H1 (cell line): ENCODE measurements around the gene ZNF611.

Experiments used
- ATF2 ChIP-seq: IDR thresholded peaks from 2 replicates; pipeline ENCODE4 v1.6.1; 2012; ENCODE audit warnings: low read length, inconsistent platforms
- CTCF ChIP-seq, 3 experiments: IDR thresholded peaks; 1 replicate in 2 of 3; 2 replicates in 1 of 3; pipeline versions ENCODE4 v1.5.1 to v1.6.1; 2011; ENCODE audit warnings: low read length in 3 of 3, mild to moderate bottlenecking in 3 of 3, inconsistent platforms in 2 of 3, low read depth in 1 of 3, moderate library complexity in 1 of 3; ENCODE audit not compliant: insufficient read depth in 1 of 3; ENCODE audit errors: control extremely low read depth in 1 of 3
- POLR2A ChIP-seq, 2 experiments: IDR thresholded peaks; 1 replicate in 1 of 2; 2 replicates in 1 of 2; pipeline ENCODE4 v1.6.1; 2011; ENCODE audit warnings: low read depth in 2 of 2, low read length in 2 of 2, mild to moderate bottlenecking in 2 of 2; ENCODE audit errors: control extremely low read depth in 1 of 2
- SP4 ChIP-seq: IDR thresholded peaks from 2 replicates; pipeline ENCODE4 v1.6.1; 2012; ENCODE audit warnings: low read length, inconsistent platforms
- YY1 ChIP-seq: IDR thresholded peaks from 2 replicates; pipeline ENCODE4 v1.6.1; 2011; ENCODE audit warnings: low read depth, mild to moderate bottlenecking, low read length

GRCh38 chr19:52735734-52736133 is 890 bp upstream of the ZNF611 start:
- TF ChIP-seq POLR2A (IDR thresholded peaks at IDR 0.05; ENCODE audit: control extremely low read depth in 1 of 2, low read depth in 2 of 2, low read length in 2 of 2) (peak in 1 of 2 experiments; percentile 30; a peak in 1 of 3 replicates), CTCF (IDR thresholded peaks at IDR 0.05; ENCODE audit: control extremely low read depth in 1 of 3, insufficient read depth in 1 of 3, low read depth in 1 of 3, low read length in 3 of 3) (0 out of 4 replicates have a peak, but pooled peaks of 1 of the 3 experiments have one; percentile 5), YY1 (no peak), ATF2 (0 out of 2 replicates have a peak, but pooled peaks have one; percentile 38), SP4 (no peak)
